ENCODE measurements around the gene PDE8A. TPM values are rescaled to one million over a fixed set of nuclear protein-coding genes. Genes with fewer than 3 reads are reported as not detected.
A peak's percentile ranks its signal among the peaks of the same experiment; 100 is the strongest.

The PDE8A gene
- total and polyA plus RNA-seq, 2 of the 13 experiments (the other 11 are each of a cell fraction or from before 2014, with no cell fraction given): 26.3 to 48.5 TPM

DNA sequence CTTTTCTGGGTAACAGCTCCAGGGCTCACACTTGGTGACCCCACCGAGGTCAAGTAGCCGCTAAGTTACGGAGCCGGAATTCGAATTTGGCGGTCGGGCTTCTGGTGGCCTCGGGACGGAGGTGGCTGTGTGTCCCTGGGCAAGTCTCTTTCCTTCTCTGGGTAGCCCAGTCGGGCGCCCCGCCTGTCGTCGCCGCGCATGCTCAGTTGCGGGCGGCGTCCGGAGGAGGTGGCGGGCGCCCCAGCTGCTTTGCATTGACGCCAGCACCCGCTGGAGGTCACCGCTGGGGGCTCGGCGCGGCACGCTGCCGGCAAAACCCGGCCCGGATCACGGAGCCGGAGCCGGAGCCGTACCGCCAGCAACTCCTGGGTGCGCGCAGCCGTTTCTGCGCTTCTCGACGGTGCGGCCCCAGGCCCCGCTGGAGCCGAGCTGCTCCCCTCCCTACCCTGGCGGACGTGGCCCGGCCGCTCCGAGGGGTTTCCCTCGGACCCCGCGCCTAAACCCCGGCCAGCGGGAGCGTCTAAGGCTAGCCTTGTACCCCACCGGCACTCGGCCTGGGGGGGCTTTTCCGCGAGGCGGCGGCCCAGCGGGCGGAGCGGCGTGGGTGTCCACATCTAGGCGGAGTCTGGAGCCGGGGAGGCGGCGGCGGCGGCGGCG lies 474 bp upstream of the PDE8A start (continued):
- peak; percentile 93 for TF ChIP-seq KDM2A (CRISPR knock-in tag; IDR thresholded peaks at IDR 0.05; ENCODE audit: borderline replicate concordance, low read depth)
- peak; percentile 76; the same call in 1 of the 2 replicates for TF ChIP-seq HNF4G (IDR thresholded peaks at IDR 0.05; ENCODE audit: borderline replicate concordance, low read depth, low read length)
- no peak for TF ChIP-seq HNF4G (CRISPR knock-in tag; IDR thresholded peaks at IDR 0.05; ENCODE audit: borderline replicate concordance, low read depth)
- TF ChIP-seq BRD4 (CRISPR knock-in tag; IDR thresholded peaks at IDR 0.05): peak; percentile 87; the same call in 1 of the 2 replicates
- TF ChIP-seq FLYWCH1 (CRISPR knock-in tag; IDR thresholded peaks at IDR 0.05): no peak
- peak; percentile 26; the same call in 1 of the 2 replicates for TF ChIP-seq ZZZ3 (CRISPR knock-in tag; IDR thresholded peaks at IDR 0.05; ENCODE audit: borderline replicate concordance)
- TF ChIP-seq, protein P1, sequence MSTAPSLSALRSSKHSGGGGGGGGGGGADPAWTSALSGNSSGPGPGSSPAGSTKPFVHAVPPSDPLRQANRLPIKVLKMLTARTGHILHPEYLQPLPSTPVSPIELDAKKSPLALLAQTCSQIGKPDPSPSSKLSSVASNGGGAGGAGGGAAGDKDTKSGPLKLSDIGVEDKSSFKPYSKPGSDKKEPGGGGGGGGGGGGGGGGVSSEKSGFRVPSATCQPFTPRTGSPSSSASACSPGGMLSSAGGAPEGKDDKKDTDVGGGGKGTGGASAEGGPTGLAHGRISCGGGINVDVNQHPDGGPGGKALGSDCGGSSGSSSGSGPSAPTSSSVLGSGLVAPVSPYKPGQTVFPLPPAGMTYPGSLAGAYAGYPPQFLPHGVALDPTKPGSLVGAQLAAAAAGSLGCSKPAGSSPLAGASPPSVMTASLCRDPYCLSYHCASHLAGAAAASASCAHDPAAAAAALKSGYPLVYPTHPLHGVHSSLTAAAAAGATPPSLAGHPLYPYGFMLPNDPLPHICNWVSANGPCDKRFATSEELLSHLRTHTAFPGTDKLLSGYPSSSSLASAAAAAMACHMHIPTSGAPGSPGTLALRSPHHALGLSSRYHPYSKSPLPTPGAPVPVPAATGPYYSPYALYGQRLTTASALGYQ (CRISPR knock-in tag; IDR thresholded peaks at IDR 0.05): peak; percentile 57
- TF ChIP-seq, protein P2, sequence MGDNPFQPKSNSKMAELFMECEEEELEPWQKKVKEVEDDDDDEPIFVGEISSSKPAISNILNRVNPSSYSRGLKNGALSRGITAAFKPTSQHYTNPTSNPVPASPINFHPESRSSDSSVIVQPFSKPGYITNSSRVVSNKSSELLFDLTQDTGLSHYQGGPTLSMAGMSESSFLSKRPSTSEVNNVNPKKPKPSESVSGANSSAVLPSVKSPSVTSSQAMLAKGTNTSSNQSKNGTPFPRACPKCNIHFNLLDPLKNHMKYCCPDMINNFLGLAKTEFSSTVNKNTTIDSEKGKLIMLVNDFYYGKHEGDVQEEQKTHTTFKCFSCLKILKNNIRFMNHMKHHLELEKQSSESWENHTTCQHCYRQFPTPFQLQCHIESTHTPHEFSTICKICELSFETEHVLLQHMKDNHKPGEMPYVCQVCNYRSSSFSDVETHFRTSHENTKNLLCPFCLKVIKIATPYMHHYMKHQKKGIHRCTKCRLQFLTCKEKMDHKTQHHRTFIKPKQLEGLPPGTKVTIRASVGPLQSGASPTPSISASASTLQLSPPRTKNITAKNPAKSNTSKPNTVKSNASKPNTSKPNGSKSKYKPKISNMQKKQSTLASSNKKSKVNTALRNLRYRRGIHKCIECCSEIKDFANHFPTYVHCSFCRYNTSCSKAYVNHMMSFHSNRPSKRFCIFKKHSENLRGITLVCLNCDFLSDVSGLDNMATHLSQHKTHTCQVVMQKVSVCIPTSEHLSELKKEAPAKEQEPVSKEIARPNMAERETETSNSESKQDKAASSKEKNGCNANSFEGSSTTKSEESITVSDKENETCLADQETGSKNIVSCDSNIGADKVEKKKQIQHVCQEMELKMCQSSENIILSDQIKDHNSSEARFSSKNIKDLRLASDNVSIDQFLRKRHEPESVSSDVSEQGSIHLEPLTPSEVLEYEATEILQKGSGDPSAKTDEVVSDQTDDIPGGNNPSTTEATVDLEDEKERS (CRISPR knock-in tag; IDR thresholded peaks at IDR 0.05): no peak; the same call in 1 of the 2 replicates
- TF ChIP-seq, protein P3, sequence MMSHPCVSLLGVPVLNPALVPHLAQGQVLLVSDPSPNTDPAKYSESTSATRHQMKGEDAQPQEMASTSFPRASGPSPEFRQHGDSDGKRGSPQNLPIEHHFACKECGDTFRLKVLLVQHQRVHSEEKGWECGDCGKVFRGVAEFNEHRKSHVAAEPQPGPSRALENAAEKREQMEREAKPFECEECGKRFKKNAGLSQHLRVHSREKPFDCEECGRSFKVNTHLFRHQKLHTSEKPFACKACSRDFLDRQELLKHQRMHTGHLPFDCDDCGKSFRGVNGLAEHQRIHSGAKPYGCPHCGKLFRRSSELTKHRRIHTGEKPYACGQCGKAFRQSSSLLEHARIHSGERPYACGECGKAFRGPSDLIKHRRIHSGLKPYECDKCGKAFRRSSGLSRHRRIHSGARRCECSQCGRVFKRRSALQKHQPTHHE (CRISPR knock-in tag; IDR thresholded peaks at IDR 0.05; ENCODE audit: borderline replicate concordance): 0 out of 2 replicates have a peak, but pooled peaks have one; percentile 64
- TF ChIP-seq MIER2 (CRISPR knock-in tag; IDR thresholded peaks at IDR 0.05): no peak
- TF ChIP-seq, protein P4, sequence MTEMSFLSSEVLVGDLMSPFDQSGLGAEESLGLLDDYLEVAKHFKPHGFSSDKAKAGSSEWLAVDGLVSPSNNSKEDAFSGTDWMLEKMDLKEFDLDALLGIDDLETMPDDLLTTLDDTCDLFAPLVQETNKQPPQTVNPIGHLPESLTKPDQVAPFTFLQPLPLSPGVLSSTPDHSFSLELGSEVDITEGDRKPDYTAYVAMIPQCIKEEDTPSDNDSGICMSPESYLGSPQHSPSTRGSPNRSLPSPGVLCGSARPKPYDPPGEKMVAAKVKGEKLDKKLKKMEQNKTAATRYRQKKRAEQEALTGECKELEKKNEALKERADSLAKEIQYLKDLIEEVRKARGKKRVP (CRISPR knock-in tag; IDR thresholded peaks at IDR 0.05): peak in 1 of 2 experiments; percentile 66; a peak in 1 of 4 replicates
- TF ChIP-seq ZFAT (CRISPR knock-in tag; conservative IDR thresholded peaks at IDR 0.05): no peak
- TF ChIP-seq TOE1 (CRISPR knock-in tag; IDR thresholded peaks at IDR 0.05): no peak; the same call in 1 of the 2 replicates
- 0 out of 2 replicates have a peak, but pooled peaks have one; percentile 43 for TF ChIP-seq ZBTB7A (CRISPR knock-in tag; IDR thresholded peaks at IDR 0.05)
- TF ChIP-seq, protein P5, sequence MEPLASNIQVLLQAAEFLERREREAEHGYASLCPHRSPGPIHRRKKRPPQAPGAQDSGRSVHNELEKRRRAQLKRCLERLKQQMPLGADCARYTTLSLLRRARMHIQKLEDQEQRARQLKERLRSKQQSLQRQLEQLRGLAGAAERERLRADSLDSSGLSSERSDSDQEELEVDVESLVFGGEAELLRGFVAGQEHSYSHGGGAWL (CRISPR knock-in tag; IDR thresholded peaks at IDR 0.05): no peak
- peak; percentile 36; the same call in 1 of the 2 replicates for TF ChIP-seq MIER3 (CRISPR knock-in tag; IDR thresholded peaks at IDR 0.05; ENCODE audit: borderline replicate concordance)
- TF ChIP-seq POLR2AphosphoS5 (IDR thresholded peaks at IDR 0.05; ENCODE audit: low read depth, low read length): peak; percentile 55
